ENCODE data around the gene INS. TPM values are rescaled to one million over a fixed set of nuclear protein-coding genes. Genes with fewer than 3 reads are reported as not detected.

INS gene
- total RNA-seq, result 0.42 TPM
- polyA plus RNA-seq, result 2.4 TPM
- long read RNA-seq, donor 1, result 0 reads
- long read RNA-seq, donor 2, result 0 reads
- long read RNA-seq, donor 3, result 0 reads
- long read RNA-seq, donor 4, result 0 reads
- long read RNA-seq, donor 5, result 0 reads
- long read RNA-seq, donor 6, result 0 reads
- long read RNA-seq, donor 7, result 0 reads
- long read RNA-seq, donor 8, result 0 reads
- long read RNA-seq, donor 9, result 0 reads
- long read RNA-seq, donor 10, result 0 reads

DNA sequence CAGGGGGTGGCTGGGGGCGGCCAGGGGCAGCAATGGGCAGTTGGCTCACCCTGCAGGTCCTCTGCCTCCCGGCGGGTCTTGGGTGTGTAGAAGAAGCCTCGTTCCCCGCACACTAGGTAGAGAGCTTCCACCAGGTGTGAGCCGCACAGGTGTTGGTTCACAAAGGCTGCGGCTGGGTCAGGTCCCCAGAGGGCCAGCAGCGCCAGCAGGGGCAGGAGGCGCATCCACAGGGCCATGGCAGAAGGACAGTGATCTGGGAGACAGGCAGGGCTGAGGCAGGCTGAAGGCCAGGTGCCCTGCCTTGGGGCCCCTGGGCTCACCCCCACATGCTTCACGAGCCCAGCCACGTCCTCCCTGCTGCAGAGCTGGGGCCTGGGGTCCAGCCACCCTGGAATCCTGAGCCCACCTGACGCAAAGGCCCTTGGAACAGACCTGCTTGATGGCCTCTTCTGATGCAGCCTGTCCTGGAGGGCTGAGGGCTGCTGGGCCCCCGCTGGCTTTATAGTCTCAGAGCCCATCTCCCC lies at the start of gene INS:
Gene INS, minus strand, starts transcription at position 474 of the 524 bp plus-strand sequence. Its CDS starts 238 bp downstream, at position 236.
- peaks cover 0 to 8% of the 10 kb centered on the region in 2 donors for H3K27me3 ChIP-seq (ENCODE audit: control insufficient read depth in 2 of 2, insufficient read depth in 1 of 2, low read length in 1 of 2)

DNA sequence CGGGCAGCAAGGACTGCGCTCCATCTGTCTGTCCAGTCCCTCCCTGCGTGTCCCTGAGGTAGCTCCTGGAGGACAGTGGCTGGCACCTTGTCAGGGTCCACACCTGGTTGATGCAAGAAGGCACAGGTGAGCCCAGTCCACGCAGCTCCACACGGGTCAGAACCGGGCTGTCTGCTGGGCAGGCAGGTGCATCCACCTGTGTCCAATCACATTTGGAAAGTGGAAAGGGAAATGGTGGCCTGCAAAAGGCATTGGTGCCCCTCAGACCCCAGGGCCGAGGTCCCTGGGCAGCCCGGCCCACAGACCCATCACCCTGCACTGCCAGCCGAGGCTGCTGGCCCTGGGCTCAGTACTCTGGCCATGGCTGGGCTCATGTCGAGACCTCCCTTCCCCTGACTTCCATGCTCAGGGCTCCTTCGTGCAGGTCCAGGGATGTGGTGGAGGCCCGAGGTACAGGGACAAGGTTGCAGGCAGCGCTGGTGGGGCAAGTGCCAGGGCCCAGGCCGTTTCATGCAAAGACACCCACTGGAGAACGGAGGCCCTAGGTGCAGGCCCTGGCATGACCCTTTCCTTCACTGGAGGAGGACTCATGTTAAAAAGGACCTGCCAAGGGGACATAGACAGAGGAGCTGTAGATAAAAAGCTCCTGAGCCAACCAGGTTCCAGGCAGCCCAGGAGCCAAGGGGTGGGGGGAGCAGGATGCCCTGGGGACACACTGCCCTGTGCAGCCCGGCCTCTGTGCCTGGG lies 49.5 kb upstream of the INS start:
- Histone ChIP-seq H3K27ac (ENCODE audit: low read depth in 1 of 2, low read length in 1 of 2) (no peak overlapping the region), H3K9me3 (ENCODE audit: control insufficient read depth in 2 of 2, insufficient read depth in 1 of 2, low read length in 1 of 2) (no peaks in the 10 kb centered on the region), H3K36me3 (ENCODE audit: control insufficient read depth in 2 of 2, insufficient read depth in 2 of 2, low read length in 1 of 2) (no peaks in the 10 kb centered on the region), H3K4me3 (ENCODE audit: low read length in 2 of 2) (no peak overlapping the region), H3K27me3 (ENCODE audit: control insufficient read depth in 2 of 2, insufficient read depth in 1 of 2, low read length in 1 of 2) (no peaks in the 10 kb centered on the region), H3K4me1 (ENCODE audit: control insufficient read depth in 2 of 2, insufficient read depth in 2 of 2, low read length in 2 of 2) (peaks cover 0 to 17% of the 10 kb centered on the region in 2 donors)
- DNase-seq (ENCODE audit: low read depth in 6 of 9, low spot score in 9 of 9), result no peak
- 92% methylated on average over 16 of the region's 16 CpGs for WGBS

More for the DNA sequence above, at the start of gene INS:
- H3K36me3 ChIP-seq (ENCODE audit: control insufficient read depth in 2 of 2, insufficient read depth in 2 of 2, low read length in 1 of 2), result no peaks in the 10 kb centered on the region
- H3K4me3 ChIP-seq (ENCODE audit: low read length in 2 of 2), result no peak within 1 kb of the TSS
- DNase-seq (ENCODE audit: low read depth in 6 of 9, low spot score in 9 of 9), result no peak
- H3K27ac ChIP-seq (ENCODE audit: low read depth in 1 of 2, low read length in 1 of 2), result no peak within 1 kb of the TSS
- 95% methylated on average over 13 of the region's 13 CpGs for WGBS
- no peaks in the 10 kb centered on the region for H3K9me3 ChIP-seq (ENCODE audit: control insufficient read depth in 2 of 2, insufficient read depth in 1 of 2, low read length in 1 of 2)
- H3K4me1 ChIP-seq (ENCODE audit: control insufficient read depth in 2 of 2, insufficient read depth in 2 of 2, low read length in 2 of 2), result no peaks in the 10 kb centered on the region

DNA sequence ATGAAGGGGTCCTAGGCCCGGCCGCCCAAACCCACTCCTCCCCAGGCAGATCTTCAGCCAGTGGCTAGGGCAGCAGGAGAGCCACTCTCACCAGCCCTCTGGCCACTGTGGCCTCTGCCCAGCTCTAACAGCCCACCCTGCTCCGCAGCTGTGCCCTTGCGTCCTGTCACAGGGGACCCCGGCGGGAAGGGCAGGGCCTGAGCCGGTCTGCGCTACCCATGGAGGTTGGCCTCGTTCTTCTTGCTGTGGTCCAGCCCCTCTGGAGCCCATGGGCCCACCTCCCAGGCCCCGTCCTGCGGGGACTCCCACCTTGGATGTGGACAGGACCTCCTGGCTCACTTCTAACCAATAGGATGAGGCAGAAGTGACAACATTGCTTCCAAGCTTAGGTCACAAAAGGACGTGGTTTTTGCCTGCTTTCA lies 48.9 kb upstream of the INS start:
- 94% methylated on average over 12 of the region's 12 CpGs for WGBS
- H3K36me3 ChIP-seq (ENCODE audit: control insufficient read depth in 2 of 2, insufficient read depth in 2 of 2, low read length in 1 of 2), result no peaks in the 10 kb centered on the region
- no peaks in the 10 kb centered on the region for H3K9me3 ChIP-seq (ENCODE audit: control insufficient read depth in 2 of 2, insufficient read depth in 1 of 2, low read length in 1 of 2)
- H3K4me3 ChIP-seq (ENCODE audit: low read length in 2 of 2), result no peak overlapping the region
- no peaks in the 10 kb centered on the region for H3K27me3 ChIP-seq (ENCODE audit: control insufficient read depth in 2 of 2, insufficient read depth in 1 of 2, low read length in 1 of 2)
- no peak for DNase-seq (ENCODE audit: low read depth in 6 of 9, low spot score in 9 of 9)
- no peak overlapping the region for H3K27ac ChIP-seq (ENCODE audit: low read depth in 1 of 2, low read length in 1 of 2)
- peaks cover 0 to 17% of the 10 kb centered on the region in 2 donors for H3K4me1 ChIP-seq (ENCODE audit: control insufficient read depth in 2 of 2, insufficient read depth in 2 of 2, low read length in 2 of 2)

DNA sequence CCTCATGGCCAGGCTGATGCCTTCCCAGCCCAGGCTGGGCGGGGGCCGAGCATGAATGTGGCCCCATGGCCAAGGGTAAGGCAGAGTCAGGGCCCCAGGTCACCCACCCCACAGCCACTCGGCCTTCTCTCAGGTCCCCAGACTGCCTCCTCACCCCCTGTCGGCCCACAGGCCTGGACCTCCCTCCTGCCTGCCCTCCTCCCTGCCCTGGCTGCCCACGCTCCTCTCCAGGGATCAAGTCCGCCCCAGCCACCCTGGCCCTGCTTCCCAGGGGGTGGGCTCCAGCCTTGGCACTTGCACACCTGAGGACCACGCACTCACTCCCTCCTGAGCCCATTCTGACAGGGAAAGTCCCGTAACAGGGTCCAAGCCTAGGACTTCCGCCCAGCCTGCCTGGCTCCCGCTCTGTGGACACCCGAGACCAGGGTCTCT lies 48.4 kb upstream of the INS start:
- no peaks in the 10 kb centered on the region for H3K9me3 ChIP-seq (ENCODE audit: control insufficient read depth in 2 of 2, insufficient read depth in 1 of 2, low read length in 1 of 2)
- H3K27ac ChIP-seq (ENCODE audit: low read depth in 1 of 2, low read length in 1 of 2), result no peak overlapping the region
- no peak overlapping the region for H3K4me3 ChIP-seq (ENCODE audit: low read length in 2 of 2)
- 91% methylated on average over 11 of the region's 11 CpGs for WGBS
- no peaks in the 10 kb centered on the region for H3K36me3 ChIP-seq (ENCODE audit: control insufficient read depth in 2 of 2, insufficient read depth in 2 of 2, low read length in 1 of 2)
- DNase-seq (ENCODE audit: low read depth in 6 of 9, low spot score in 9 of 9), result no peak
- H3K4me1 ChIP-seq (ENCODE audit: control insufficient read depth in 2 of 2, insufficient read depth in 2 of 2, low read length in 2 of 2), result peaks cover 0 to 17% of the 10 kb centered on the region in 2 donors
- H3K27me3 ChIP-seq (ENCODE audit: control insufficient read depth in 2 of 2, insufficient read depth in 1 of 2, low read length in 1 of 2), result no peaks in the 10 kb centered on the region

DNA sequence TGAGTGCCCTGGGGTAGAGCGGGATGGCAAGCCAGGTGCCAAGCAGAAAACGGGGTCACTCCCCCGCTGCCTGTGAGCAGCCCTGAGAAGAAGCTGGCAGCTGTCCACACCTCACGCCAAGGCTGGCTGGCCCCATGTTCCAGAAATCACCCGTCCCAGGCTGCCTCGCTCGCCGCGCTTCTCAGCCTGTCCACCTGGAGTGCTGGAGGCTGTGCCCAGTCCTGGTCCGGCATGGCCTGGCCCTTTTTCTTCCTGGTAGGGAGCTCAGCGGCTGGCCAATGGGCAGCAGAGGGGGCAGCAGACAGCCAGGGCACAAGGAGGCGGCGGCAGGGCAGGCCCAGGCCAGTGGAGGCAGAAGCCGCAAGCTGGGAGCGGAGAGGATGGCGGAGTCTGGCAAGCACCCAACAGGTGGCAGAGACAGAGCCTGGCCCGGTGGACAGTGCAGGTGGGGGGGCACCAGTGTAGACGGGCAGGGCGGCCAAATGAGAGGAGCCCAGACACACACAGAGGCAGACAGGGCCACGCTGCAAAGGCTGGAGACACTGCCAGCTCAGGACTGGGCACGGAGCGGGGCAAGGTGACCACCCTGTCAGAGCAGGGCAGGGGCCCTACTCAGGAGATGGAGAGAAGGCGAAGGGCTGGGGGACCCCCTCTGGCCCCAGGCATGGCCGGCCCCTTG lies 47.8 kb upstream of the INS start:
- WGBS, result 97% methylated on average over 24 of the region's 24 CpGs
- Histone ChIP-seq H3K27ac (ENCODE audit: low read depth in 1 of 2, low read length in 1 of 2) (no peak overlapping the region), H3K4me3 (ENCODE audit: low read length in 2 of 2) (no peak overlapping the region), H3K9me3 (ENCODE audit: control insufficient read depth in 2 of 2, insufficient read depth in 1 of 2, low read length in 1 of 2) (no peaks in the 10 kb centered on the region), H3K4me1 (ENCODE audit: control insufficient read depth in 2 of 2, insufficient read depth in 2 of 2, low read length in 2 of 2) (peaks cover 0 to 14% of the 10 kb centered on the region in 2 donors), H3K36me3 (ENCODE audit: control insufficient read depth in 2 of 2, insufficient read depth in 2 of 2, low read length in 1 of 2) (no peaks in the 10 kb centered on the region), H3K27me3 (ENCODE audit: control insufficient read depth in 2 of 2, insufficient read depth in 1 of 2, low read length in 1 of 2) (no peaks in the 10 kb centered on the region)
- DNase-seq (ENCODE audit: low read depth in 6 of 9, low spot score in 9 of 9), result no peak

DNA sequence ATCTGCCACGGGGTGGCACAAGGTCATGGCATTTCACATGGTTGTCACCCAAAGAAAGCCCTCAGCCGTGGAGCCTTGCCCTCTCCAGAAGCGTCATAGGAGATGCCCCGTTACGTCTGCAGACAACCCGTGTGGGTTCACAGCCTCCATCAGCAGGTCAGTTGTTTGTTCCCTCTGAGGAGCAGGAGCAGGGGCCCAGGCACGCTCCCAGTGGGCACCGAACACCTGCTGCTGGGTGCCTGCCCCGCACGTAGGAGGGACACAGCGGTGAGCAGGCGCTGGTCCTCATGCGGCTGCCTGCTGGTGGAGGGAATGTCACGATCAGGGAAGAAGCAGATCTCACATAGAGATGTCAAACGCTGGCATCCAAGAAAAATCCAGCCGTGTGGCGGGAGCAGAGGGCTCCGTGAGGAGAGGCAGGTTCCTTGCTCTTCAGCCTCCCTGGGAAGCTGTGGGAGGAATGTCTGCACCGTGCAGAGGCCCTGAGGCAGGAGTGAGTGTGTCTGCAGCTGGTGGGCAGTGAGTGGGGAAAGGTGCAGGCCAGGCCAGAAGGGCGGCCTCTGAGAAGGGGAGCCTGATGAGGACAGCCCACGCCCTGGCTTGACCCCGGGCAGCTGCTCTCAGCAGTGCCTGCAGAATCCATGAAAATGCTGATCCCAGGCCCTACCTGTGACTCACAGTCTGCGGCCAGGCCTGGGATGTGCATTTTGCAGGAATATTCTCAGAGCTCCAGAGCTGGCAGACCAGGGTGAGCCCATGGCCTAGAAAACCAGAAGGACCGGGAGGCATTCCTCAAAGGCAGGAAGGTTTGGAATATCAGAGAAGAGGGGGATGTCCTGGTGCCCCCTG lies 47.0 kb upstream of the INS start:
- DNase-seq (ENCODE audit: low read depth in 6 of 9, low spot score in 9 of 9), result no peak
- Histone ChIP-seq H3K36me3 (ENCODE audit: control insufficient read depth in 2 of 2, insufficient read depth in 2 of 2, low read length in 1 of 2) (no peaks in the 10 kb centered on the region), H3K27ac (ENCODE audit: low read depth in 1 of 2, low read length in 1 of 2) (no peak overlapping the region), H3K27me3 (ENCODE audit: control insufficient read depth in 2 of 2, insufficient read depth in 1 of 2, low read length in 1 of 2) (no peaks in the 10 kb centered on the region), H3K4me3 (ENCODE audit: low read length in 2 of 2) (no peak overlapping the region), H3K4me1 (ENCODE audit: control insufficient read depth in 2 of 2, insufficient read depth in 2 of 2, low read length in 2 of 2) (peaks cover 0 to 7% of the 10 kb centered on the region in 2 donors), H3K9me3 (ENCODE audit: control insufficient read depth in 2 of 2, insufficient read depth in 1 of 2, low read length in 1 of 2) (no peaks in the 10 kb centered on the region)
- 86% methylated on average over 24 of the region's 24 CpGs for WGBS

DNA sequence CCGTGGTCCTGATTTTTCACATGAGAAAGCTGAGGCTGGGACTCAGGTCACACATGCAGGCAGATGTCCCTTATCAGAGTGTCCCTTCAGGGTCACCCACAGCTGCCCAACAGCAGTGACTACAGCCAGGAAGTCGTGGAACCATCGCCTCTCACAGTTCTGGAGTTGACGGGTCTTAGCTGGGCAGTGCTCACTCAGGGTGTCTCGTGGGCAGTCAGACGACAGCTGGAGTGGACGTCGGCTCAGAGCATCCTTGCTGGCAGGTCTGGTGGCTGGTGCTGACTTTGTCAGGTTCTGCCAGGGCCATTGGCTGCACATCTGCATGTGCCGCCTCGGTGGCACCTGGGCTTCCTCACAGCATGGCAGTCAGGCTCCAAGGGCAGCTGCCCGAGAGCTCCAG lies 46.2 kb upstream of the INS start:
- no peaks in the 10 kb centered on the region for H3K36me3 ChIP-seq (ENCODE audit: control insufficient read depth in 2 of 2, insufficient read depth in 2 of 2, low read length in 1 of 2)
- WGBS, result 92% methylated on average over 11 of the region's 11 CpGs
- no peaks in the 10 kb centered on the region for H3K9me3 ChIP-seq (ENCODE audit: control insufficient read depth in 2 of 2, insufficient read depth in 1 of 2, low read length in 1 of 2)
- H3K4me1 ChIP-seq (ENCODE audit: control insufficient read depth in 2 of 2, insufficient read depth in 2 of 2, low read length in 2 of 2), result peaks cover 0 to 9% of the 10 kb centered on the region in 2 donors
- no peak overlapping the region for H3K4me3 ChIP-seq (ENCODE audit: low read length in 2 of 2)
- no peak for DNase-seq (ENCODE audit: low read depth in 6 of 9, low spot score in 9 of 9)
- no peaks in the 10 kb centered on the region for H3K27me3 ChIP-seq (ENCODE audit: control insufficient read depth in 2 of 2, insufficient read depth in 1 of 2, low read length in 1 of 2)
- no peak overlapping the region for H3K27ac ChIP-seq (ENCODE audit: low read depth in 1 of 2, low read length in 1 of 2)

DNA sequence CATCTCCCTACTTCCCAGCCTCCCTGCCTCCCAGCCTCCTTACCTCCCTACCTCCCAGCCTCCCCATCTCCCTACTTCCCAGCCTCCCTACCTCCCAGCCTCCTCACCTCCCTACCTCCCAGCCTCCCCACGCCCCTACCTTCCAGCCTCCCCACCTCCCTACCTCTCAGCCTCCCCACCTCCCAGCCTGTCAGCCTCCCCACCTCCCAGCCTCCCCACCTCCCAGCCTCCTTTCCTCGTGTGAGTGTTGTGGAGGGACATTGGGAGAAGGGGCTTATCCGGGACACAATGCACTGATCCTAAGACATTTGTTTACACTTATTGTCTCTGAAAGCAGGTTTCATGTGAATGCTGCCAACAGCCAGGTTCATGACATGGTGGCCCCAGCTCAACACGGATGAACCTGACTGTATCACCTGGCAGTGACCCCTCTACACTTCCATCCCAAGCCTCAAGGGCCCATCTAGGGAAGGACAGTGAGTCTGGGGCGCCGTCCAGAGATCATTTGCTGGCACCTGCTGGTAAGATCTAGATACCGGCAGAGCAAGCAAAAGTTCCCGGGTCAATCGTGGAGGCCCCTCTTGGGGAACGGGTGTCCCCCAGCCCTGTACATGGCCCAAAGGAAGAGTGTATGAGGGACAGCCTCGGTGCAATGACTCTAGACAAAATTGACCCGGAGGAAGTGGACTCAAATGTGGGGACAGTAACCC lies 45.1 kb upstream of the INS start:
- H3K4me3 ChIP-seq (ENCODE audit: low read length in 2 of 2), result no peak overlapping the region
- H3K4me1 ChIP-seq (ENCODE audit: control insufficient read depth in 2 of 2, insufficient read depth in 2 of 2, low read length in 2 of 2), result peaks cover 0 to 15% of the 10 kb centered on the region in 2 donors
- no peaks in the 10 kb centered on the region for H3K36me3 ChIP-seq (ENCODE audit: control insufficient read depth in 2 of 2, insufficient read depth in 2 of 2, low read length in 1 of 2)
- H3K9me3 ChIP-seq (ENCODE audit: control insufficient read depth in 2 of 2, insufficient read depth in 1 of 2, low read length in 1 of 2), result no peaks in the 10 kb centered on the region
- no peak overlapping the region for H3K27ac ChIP-seq (ENCODE audit: low read depth in 1 of 2, low read length in 1 of 2)
- DNase-seq (ENCODE audit: low read depth in 6 of 9, low spot score in 9 of 9), result no peak
- no peaks in the 10 kb centered on the region for H3K27me3 ChIP-seq (ENCODE audit: control insufficient read depth in 2 of 2, insufficient read depth in 1 of 2, low read length in 1 of 2)
- 94% methylated on average over 12 of the region's 12 CpGs for WGBS

Measured in thymus (tissue), 14 donors.